HG02970 (cell line): Measurements from ENCODE around the gene ELP4.

Source experiments
- ATAC-seq: cut with Tn5 transposase; IDR thresholded peaks from one replicate; pipeline ENCODE4 v1.9.1; 2021; ENCODE audit warnings: mild to moderate bottlenecking, moderate library complexity, moderate number of reproducible peaks; ENCODE audit not compliant: unreplicated experiment, low FRiP score

The ELP4 gene

DNA sequence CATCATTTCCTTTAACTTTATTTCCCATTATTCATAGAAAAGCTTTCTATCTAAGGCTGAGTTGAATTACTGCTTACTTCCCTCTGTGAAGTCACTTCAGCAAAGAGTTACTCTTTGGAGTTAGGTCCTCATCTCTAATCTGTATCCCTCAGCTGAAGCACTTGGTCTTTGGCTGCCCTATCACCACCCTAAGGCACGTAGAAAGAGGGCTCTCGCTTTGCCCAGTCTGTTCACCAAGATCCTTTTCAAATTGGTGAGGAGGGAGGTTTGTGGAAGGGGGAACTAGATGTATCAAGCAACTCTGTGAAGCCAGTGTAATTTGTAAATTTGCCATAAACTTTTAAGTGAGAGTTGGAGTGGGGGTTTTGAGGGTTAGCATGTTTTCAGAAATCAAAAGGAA is 258.1 kb downstream of the ELP4 start:
- ATAC-seq, result no peak

GRCh38 chr11:31768749-31769640 is 259.4 kb downstream of the ELP4 start:
- no peak for ATAC-seq

DNA sequence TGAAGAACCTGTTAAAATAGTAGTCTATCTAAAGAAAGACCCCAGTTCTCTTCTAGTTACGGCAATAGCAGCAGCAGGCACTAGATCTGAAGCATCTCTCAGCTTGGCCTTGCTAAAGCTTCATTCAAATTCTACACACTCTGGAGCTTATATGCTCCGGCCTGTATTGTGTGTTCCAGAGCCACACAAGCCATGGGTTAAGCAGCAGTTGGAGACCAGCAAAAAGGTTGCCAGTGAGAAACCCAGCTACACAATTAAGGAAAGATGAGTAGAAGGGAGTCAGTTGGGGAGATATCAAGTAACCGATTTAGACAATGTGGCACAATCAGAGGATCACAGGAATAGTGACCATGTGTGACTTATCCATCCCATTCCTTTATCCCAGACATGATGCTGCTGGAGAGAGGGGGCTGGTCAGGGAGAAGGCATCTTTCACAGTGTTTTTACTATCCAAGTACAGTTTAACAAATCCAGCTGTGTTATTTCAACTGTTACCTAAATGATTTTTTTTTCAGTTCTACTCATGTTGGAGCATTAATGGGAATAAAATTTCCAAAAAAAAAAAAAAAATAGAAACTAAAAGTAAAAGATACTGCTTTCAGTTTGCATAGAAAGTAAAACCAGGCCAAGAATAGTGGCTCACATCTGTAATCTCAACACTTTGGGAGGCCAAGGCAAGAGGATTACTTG is 260.6 kb downstream of the ELP4 start:
- ATAC-seq, result no peak

GRCh38 chr11:31772412-31772811 is 262.8 kb downstream of the ELP4 start:
- ATAC-seq, result no peak

GRCh38 chr11:31779374-31779791 is 269.8 kb downstream of the ELP4 start:
- ATAC-seq, result no peak

DNA sequence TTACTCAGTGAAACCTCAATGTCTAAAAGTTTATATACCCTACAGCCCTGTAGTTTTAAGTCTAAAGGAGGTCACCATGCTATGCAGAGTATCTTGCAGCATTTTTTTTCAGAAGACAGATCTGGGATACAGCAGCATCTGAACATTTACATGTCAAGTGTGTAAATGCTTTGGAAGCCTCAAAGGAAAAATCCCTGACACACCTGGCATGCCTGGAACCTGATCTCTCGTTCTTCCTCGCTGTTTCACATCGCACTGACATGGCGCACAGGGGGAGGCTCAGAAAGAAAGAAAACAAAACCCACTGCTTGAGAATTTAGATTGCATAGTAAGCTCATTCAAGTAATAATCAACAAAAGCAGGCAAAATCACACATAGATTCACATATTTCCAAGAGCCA is 270.5 kb downstream of the ELP4 start:
- ATAC-seq, result no peak

- ATAC-seq, result no peak
Observed at GRCh38 chr11:31780480-31780971, 271.0 kb downstream of the ELP4 start.

DNA sequence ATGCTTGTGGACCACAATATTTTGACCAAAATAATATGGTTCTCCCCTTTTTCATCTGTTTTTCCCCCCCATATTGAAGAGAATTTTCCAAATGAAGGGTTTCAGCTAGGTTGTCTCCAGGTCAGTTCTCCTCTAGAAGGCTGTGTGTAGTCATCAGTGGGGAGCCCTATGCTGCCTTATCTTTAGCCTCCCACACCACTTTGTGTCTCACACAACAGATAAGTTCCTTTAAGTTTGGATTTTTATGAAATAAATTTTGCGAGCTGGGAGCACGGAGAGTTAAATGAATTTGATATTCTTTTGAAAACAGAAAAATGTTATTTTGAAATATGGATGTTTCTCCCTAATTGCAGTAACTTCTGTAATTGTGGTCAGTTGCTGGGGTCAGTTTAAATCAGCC is 272.7 kb downstream of the ELP4 start:
- ATAC-seq, result no peak

GRCh38 chr11:31783252-31783651 is 273.7 kb downstream of the ELP4 start:
- ATAC-seq, result no peak

GRCh38 chr11:31784611-31785010 is 275.0 kb downstream of the ELP4 start:
- ATAC-seq, result no peak

GRCh38 chr11:31786996-31787685 is 277.6 kb downstream of the ELP4 start:
- no peak for ATAC-seq

GRCh38 chr11:31788085-31788484 is 278.5 kb downstream of the ELP4 start:
- ATAC-seq, result no peak

DNA sequence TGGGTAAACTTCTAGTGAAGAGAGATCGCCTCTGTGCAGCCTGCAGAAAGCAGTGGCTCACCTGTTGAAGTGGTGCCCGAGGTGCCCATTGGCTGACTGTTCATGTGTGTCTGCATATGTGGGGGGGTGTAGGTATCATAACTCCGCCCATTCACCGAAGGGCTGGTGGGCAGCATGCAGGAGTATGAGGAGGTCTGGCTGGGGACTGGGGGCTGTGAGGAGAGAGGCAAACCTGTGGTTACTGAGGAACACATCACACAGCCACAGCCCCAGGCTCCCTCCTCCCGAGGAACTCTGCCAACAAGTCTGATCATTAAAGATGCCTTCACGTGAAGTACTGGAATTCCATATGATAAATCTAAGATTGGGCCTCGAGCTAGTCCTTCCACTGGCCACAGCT is 281.1 kb downstream of the ELP4 start:
- no peak for ATAC-seq

- ATAC-seq, result no peak
Observed at GRCh38 chr11:31792036-31792435, 282.5 kb downstream of the ELP4 start.

DNA sequence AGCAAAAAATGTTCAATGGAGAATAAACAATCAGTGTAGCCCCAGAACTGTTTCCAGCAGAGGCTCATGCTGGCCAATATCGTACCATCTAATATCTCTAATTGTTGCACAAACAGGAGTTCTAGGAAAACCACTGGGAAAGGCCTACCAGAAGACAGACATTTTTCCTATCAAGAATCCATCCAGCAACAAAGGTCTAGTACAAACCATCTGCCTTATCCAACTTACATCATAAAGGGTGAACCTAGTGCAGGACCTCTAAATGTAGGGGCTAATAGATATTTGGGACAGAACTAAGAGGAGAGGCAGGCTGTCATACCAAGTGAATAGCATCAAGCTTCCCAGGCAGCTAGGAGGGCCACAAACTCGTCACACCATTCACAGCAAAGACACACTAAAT is 282.9 kb downstream of the ELP4 start:
- no peak for ATAC-seq

DNA sequence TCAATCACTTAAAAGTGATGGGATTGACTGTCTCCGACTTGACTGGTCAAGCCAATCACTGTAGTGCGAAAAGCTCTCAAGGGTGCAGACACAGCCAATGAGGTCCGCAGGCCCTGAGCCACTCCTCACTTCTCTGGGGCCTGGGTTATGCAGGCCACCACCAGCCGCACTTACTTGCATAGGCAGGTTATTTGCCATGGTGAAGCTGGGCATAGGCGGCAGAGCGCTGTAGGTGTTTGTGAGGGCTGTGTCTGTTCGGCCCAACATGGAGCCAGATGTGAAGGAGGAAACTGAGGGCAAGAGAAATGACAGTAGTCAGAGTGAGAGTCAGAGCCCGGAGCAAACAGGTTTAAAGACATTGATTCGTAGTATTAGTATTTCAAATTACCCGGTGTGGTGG is 283.7 kb downstream of the ELP4 start:
- ATAC-seq, result no peak

- ATAC-seq, result no peak
Observed at GRCh38 chr11:31794548-31794947, 285.0 kb downstream of the ELP4 start.

DNA sequence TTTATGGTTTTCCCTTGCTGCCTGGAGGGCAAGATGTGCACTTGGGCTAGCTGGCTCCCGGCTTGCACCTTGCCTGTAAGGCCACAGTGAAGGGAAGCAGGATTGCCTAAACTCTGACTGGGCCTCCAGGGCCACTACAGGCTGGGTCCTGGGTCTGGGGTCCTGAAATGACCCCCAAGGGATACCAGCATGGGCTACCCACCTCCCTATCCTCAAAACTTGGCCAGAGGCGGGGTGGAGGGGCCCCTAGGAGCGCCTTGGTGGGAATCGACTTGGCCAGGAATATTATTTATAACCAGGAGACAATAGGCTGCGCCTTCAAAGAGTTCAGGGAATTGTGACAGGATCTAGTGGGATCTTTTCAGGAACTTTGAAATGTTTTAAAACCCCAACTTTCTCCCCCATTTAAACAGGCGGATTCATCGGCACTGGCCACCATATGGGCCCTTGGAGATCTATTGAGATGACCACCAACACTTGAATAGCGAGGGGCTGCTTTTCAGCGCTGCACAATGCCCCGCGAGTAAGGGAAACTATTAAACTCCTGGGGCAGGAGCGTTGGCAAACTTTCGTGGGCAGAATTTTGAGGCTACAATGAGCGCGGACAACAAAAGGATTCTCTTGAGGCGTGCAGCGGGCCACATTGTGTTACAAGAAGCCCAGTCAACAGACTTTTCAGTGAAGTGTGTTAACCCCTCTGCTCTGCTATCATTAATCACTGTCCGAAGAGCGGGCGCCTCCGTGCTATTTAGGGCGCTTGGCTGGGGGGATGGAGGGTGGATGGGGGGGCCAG is 286.3 kb downstream of the ELP4 start:
- ATAC-seq, result no peak

DNA sequence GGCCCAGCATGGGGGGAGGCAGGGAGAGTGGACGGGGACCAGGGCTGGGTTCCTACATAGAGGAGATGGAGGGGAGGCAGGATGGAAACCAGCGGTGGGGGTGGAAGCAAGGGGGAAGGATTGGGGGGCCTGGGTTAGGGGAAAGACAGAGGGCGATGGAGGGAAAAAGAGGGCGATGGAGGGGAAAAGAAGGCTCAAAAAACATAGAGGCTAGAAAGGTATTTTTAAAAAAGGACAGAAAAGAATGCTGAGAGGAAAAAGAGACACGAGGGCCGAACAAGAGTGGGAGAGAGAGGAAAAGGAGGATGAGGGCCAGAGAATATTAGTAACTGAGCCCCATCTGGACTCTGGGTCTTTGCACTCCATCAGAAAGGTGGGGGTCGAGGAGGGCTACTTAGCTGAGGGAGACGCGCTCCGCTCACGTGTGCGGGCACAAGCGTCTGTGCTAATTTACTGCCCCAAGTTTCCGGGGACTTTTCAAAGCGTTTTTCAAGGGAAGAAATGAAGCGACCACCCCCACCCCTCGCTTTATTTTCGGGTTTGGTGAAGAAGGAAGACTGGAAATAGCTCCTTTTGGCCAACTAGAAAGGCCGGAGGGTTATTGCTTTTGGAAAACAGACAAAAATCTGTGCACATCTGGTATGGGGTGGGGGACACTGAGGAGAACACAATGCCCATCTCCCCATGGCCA is 287.1 kb downstream of the ELP4 start:
- no peak for ATAC-seq
